HG03066 (cell line): ENCODE results near the gene MYO15A.

ENCODE experiments used
- ATAC-seq: cut with Tn5 transposase; IDR thresholded peaks from one replicate; pipeline ENCODE4 v1.9.1; 2021; ENCODE audit warnings: low read depth; ENCODE audit not compliant: unreplicated experiment

MYO15A gene

GRCh38 chr17:18100616-18101015 lies 7.9 kb upstream of the MYO15A start:
- no peak for ATAC-seq

- ATAC-seq: no peak
Observed at GRCh38 chr17:18101828-18102227, 6.7 kb upstream of the MYO15A start.

GRCh38 chr17:18102640-18103039 lies 5.9 kb upstream of the MYO15A start:
- no peak for ATAC-seq

GRCh38 chr17:18105027-18105426 lies 3.5 kb upstream of the MYO15A start:
- ATAC-seq: no peak

- no peak for ATAC-seq
Observed at GRCh38 chr17:18105595-18105994, 3.0 kb upstream of the MYO15A start.

- no peak for ATAC-seq
Observed at GRCh38 chr17:18106211-18106610, 2.3 kb upstream of the MYO15A start.

GRCh38 chr17:18107061-18107790 lies 1.3 kb upstream of the MYO15A start:
- ATAC-seq: no peak

- ATAC-seq: no peak
Observed at GRCh38 chr17:18107971-18108370, 585 bp upstream of the MYO15A start.

GRCh38 chr17:18109935-18110485 lies 1.5 kb downstream of the MYO15A start:
- ATAC-seq: no peak

GRCh38 chr17:18110636-18111145 lies 2.1 kb downstream of the MYO15A start:
- ATAC-seq: no peak

- ATAC-seq: no peak
Observed at GRCh38 chr17:18111330-18111971, 2.9 kb downstream of the MYO15A start.

GRCh38 chr17:18115517-18115916 lies 7.0 kb downstream of the MYO15A start:
- no peak for ATAC-seq

GRCh38 chr17:18116078-18116477 lies 7.5 kb downstream of the MYO15A start:
- ATAC-seq: no peak

- no peak for ATAC-seq
Observed at GRCh38 chr17:18117533-18117932, 9.0 kb downstream of the MYO15A start.

GRCh38 chr17:18117982-18118975 lies 9.7 kb downstream of the MYO15A start:
- no peak for ATAC-seq

- no peak for ATAC-seq
Observed at GRCh38 chr17:18119166-18119745, 10.7 kb downstream of the MYO15A start.

GRCh38 chr17:18119938-18120337 lies 11.4 kb downstream of the MYO15A start:
- no peak for ATAC-seq

- no peak for ATAC-seq
Observed at GRCh38 chr17:18120461-18121017, 12.0 kb downstream of the MYO15A start.

GRCh38 chr17:18121144-18121910 lies 12.8 kb downstream of the MYO15A start:
- ATAC-seq: no peak
